Bronchial epithelial cell (primary cell): ENCODE data around the gene LRRC55. TPM values are rescaled to one million over a fixed set of nuclear protein-coding genes. Genes with fewer than 3 reads are reported as not detected.

ENCODE experiments used
- DNase-seq: peaks from one replicate; pipeline ENCODE4 v3.0.0-alpha.2; 2010; ENCODE audit warnings: low read depth
- FAIRE-seq: peaks from 2 replicates; lab custom pipeline; 2011; peaks lifted over from hg19 to GRCh38; lab: Jason Lieb, UNC
- H3K27me3 ChIP-seq: 2 replicates; pipeline ENCODE4 v1.5.1; 2011; ENCODE audit warnings: low read length; ENCODE audit not compliant: control insufficient read depth, insufficient read depth
- H3K36me3 ChIP-seq: 2 replicates; pipeline ENCODE4 v1.5.1; 2011; ENCODE audit warnings: low read length; ENCODE audit not compliant: control insufficient read depth, insufficient read depth
- H3K4me3 ChIP-seq: 2 replicates; pipeline ENCODE4 v1.5.1; 2011; ENCODE audit warnings: mild to moderate bottlenecking, low read depth, low read length, control low read depth
- CTCF ChIP-seq: IDR thresholded peaks from 2 replicates; pipeline ENCODE4 v1.5.1; 2011; ENCODE audit warnings: mild to moderate bottlenecking, moderate library complexity, low read length, control low read depth, inconsistent platforms; ENCODE audit not compliant: insufficient read depth, severe bottlenecking
- total RNA-seq: library from RNA; depleted of rRNA; stranded (reverse); fragments of >200 nt; gene quantifications from 2 replicates; pipeline ENCODE4 v1.2.1, GENCODE V29; 2014

LRRC55 gene
- total RNA-seq, 1 donor from 2014 or later = not detected

DNA sequence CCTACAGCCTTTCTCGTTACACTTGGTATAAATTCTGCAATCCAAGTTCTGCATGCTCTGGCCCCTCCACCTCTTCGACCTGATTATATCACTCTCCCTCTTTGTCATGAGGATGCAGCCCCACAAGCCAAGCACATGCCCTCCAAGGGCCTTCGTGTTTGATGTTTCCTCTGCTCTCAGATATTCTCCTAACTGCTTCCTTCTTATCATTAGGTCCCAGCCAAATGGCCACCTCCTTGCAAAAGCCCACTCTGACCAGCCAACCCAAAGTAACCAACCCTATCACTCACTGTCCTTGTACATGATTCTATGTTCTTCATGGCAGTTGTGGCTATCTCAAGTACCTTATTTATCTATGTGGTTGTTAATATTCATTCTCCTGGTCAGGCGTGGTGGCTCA lies 38.3 kb upstream of the LRRC55 start:
- DNase-seq (no peak), FAIRE-seq (no peak)
- H3K4me3 ChIP-seq = no peak overlapping the region

GRCh38 chr11:57144075-57144474 lies 37.7 kb upstream of the LRRC55 start:
- Histone ChIP-seq H3K4me3 (no peak overlapping the region), H3K27me3 (peaks cover 3% of the 10 kb centered on the region), H3K36me3 (no peaks in the 10 kb centered on the region)
- no peak for TF ChIP-seq CTCF
- DNase-seq = no peak
- FAIRE-seq = no peak

More for the DNA sequence above, 38.3 kb upstream of the LRRC55 start:
- Histone ChIP-seq H3K36me3 (no peaks in the 10 kb centered on the region), H3K27me3 (peaks cover 3% of the 10 kb centered on the region)
- no peak for TF ChIP-seq CTCF

DNA sequence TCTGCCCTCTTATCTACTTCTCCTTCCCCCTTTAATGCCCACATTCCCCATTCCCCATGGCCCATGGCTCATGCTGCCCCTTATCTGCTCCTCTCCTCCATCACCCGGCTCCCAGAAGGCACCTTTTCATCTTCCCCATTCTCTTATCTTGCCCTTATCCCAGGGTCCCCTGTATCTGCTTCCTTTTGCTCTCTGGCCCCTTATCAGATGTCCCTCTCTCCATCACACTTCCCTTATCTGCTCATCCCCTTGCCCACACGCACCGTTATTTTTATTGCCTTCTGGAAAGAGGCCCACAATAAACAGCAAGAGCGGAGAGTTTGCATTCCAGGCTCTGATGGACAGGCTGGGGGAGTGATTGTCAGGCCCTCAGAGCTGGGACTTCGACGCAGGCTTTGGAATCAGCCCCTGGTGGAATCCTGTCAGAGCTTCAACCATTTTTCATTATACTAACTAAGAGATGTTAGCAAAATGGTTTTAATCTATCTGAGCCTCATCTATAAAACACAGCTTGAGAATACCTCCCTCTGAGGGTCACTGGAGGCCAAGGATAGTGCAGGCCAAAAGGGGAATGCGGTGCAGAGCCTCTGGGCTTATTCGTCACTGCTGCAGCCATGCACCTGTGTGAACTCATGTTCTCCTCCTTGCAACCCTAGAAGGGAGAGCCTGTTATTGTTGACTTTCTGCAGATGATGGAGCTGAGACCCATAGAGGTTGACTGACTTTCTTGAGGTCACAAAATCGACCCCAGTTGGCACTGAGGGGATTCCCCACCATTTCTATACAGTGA lies 37.0 kb upstream of the LRRC55 start:
- FAIRE-seq (no peak), DNase-seq (no peak)
- no peak for TF ChIP-seq CTCF
- H3K36me3 ChIP-seq = no peaks in the 10 kb centered on the region
- peaks cover 3% of the 10 kb centered on the region for H3K27me3 ChIP-seq
- H3K4me3 ChIP-seq = no peak overlapping the region

- no peak for DNase-seq
- Histone ChIP-seq H3K36me3 (no peaks in the 10 kb centered on the region), H3K27me3 (peaks cover 3% of the 10 kb centered on the region), H3K4me3 (no peak overlapping the region)
- no peak for TF ChIP-seq CTCF
- no peak for FAIRE-seq
Measured at GRCh38 chr11:57146301-57146700, 35.5 kb upstream of the LRRC55 start.

DNA sequence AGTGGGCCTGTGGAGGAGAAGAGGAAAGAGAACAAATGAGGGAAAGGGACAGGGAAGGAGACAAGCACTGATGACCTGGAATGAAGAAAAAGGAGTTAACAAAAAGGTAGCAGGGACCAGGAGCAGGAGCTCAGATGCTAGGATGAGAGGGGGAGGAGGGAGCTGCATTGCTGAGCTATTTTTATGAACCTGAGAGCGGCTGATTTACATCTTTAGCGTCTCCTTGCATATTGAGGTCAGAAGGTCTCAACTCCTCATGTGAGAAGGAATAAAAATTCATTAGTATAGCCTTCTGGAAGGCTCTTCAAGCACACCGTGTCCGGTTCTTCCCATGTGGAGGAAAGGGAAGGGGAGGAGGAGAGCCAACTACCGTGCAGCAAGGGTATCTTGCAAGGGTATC lies 33.1 kb upstream of the LRRC55 start:
- FAIRE-seq (no peak), DNase-seq (no peak)
- H3K36me3 ChIP-seq = no peaks in the 10 kb centered on the region
- no peak overlapping the region for H3K4me3 ChIP-seq
- no peak for TF ChIP-seq CTCF
- peaks cover 5% of the 10 kb centered on the region for H3K27me3 ChIP-seq

DNA sequence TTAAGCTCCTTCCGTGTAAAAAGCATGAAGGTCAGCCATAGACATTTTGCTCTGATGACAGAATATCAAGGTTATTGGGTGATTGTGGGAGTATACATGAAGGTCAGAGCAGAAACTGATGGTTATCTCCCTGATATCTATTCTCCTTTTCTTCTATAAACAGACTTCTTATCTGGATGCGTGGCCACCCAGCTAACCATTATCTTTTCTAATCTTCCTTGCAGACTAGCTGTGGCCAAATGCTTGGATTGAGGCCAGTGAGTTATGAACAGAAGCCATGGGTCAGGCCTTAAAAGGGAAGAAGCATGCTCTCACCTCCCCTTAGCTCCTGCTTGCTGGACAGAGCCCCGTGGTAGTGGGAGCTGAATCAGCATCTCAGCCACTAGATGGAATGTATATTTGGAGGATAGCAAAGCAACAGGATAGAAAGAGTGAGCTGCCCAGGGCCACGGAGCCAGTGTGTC lies 31.3 kb upstream of the LRRC55 start:
- FAIRE-seq (no peak), DNase-seq (no peak)
- TF ChIP-seq CTCF = no peak
- H3K4me3 ChIP-seq = no peak overlapping the region
- H3K27me3 ChIP-seq = peaks cover 5% of the 10 kb centered on the region
- H3K36me3 ChIP-seq = no peaks in the 10 kb centered on the region
